ENCODE results near the gene SYT7. TPM values are rescaled to one million over a fixed set of nuclear protein-coding genes. Genes with fewer than 3 reads are reported as not detected.

Gene SYT7
- total RNA-seq, 1 donor from 2014 or later, result 7.6 TPM

DNA sequence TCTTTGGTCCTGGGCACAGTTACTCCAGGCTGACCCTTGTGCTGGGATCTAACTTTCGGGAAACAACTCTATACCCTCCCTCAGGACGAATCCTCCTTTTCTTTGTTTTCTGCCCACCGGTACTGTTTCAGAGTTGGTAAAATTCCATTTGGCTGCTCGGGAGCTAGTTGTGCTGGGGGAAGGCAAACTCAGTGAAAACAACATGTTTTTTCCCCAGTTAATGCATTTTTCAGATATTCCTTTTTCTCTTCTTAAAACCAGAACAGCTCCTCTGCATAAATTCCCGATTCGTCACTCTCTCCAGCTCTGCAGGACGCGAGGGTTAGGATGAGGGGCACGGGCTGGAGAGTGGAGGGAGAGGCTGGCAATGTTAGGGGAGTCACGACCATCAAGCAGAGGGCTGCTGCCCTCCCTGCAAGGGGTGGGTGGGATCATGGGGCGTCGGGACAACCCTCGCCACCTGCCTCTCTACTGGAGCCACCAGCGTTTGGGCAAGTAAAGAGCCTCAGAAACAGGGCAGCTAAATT lies 41.0 kb downstream of the SYT7 start:
- Mint-ChIP-seq H3K9me3 (no peaks in the 10 kb centered on the region), H3K27me3 (ENCODE audit: low read depth) (no peaks in the 10 kb centered on the region), H3K36me3 (no peaks in the 10 kb centered on the region), H3K4me3 (no peak overlapping the region), H3K4me1 (peaks cover 26% of the 10 kb centered on the region), H3K27ac (no peak overlapping the region)
- DNase-seq (ENCODE audit: low spot score in 2 of 2, unreplicated experiment in 2 of 2), result no peak
- TF ChIP-seq, protein P1, sequence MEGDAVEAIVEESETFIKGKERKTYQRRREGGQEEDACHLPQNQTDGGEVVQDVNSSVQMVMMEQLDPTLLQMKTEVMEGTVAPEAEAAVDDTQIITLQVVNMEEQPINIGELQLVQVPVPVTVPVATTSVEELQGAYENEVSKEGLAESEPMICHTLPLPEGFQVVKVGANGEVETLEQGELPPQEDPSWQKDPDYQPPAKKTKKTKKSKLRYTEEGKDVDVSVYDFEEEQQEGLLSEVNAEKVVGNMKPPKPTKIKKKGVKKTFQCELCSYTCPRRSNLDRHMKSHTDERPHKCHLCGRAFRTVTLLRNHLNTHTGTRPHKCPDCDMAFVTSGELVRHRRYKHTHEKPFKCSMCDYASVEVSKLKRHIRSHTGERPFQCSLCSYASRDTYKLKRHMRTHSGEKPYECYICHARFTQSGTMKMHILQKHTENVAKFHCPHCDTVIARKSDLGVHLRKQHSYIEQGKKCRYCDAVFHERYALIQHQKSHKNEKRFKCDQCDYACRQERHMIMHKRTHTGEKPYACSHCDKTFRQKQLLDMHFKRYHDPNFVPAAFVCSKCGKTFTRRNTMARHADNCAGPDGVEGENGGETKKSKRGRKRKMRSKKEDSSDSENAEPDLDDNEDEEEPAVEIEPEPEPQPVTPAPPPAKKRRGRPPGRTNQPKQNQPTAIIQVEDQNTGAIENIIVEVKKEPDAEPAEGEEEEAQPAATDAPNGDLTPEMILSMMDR (IDR thresholded peaks at IDR 0.05; ENCODE audit: unreplicated experiment), result no peak

DNA sequence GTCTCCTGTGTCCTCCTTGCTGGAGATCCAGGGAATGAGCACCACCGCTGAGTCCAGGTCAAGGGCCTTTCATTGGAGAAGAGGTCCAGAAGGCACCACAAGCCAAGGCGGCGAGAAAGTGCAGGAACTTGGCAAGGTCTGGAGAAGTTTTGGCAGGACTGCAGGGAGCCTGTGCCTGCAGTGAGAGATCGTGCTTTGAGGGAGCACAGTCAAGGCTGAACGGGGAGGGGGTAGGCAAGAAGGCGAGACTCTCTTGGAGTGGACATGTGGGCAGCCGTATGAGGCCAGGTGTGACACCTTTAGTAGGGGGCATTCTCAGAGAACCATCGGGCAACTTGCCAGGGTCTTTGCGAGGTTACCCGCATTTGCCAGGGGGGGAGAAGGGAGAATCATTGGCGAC lies 41.9 kb downstream of the SYT7 start:
- no peak overlapping the region for H3K27ac Mint-ChIP-seq
- no peak overlapping the region for H3K4me3 Mint-ChIP-seq

DNA sequence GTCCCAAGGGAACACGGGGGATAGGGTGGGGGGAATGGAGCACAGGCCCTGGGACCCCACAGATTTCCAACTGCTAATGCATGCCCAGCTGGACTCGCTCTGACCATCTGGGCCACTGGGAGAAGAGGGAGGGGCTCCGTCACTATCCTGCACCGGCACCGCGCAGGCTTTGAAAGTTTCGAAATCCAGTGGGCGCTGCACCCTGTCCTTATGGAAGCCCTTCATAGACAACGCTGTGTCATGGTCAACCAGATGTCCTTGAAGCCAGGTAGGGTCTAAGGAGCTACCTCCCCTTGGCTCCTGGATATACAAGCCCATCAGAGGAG lies 42.3 kb downstream of the SYT7 start:
- no peak for DNase-seq (ENCODE audit: low spot score in 2 of 2, unreplicated experiment in 2 of 2)
- Mint-ChIP-seq H3K36me3 (no peaks in the 10 kb centered on the region), H3K27me3 (ENCODE audit: low read depth) (no peaks in the 10 kb centered on the region), H3K9me3 (no peaks in the 10 kb centered on the region), H3K4me3 (no peak overlapping the region), H3K27ac (no peak overlapping the region), H3K4me1 (peaks cover 26% of the 10 kb centered on the region)
- TF ChIP-seq, protein P1 (IDR thresholded peaks at IDR 0.05; ENCODE audit: unreplicated experiment), result no peak

More for the DNA sequence above, 41.9 kb downstream of the SYT7 start:
- Mint-ChIP-seq H3K27me3 (ENCODE audit: low read depth) (no peaks in the 10 kb centered on the region), H3K9me3 (no peaks in the 10 kb centered on the region), H3K4me1 (peaks cover 26% of the 10 kb centered on the region), H3K36me3 (no peaks in the 10 kb centered on the region)
- TF ChIP-seq, protein P1 (IDR thresholded peaks at IDR 0.05; ENCODE audit: unreplicated experiment), result no peak
- DNase-seq (ENCODE audit: low spot score in 2 of 2, unreplicated experiment in 2 of 2), result no peak

DNA sequence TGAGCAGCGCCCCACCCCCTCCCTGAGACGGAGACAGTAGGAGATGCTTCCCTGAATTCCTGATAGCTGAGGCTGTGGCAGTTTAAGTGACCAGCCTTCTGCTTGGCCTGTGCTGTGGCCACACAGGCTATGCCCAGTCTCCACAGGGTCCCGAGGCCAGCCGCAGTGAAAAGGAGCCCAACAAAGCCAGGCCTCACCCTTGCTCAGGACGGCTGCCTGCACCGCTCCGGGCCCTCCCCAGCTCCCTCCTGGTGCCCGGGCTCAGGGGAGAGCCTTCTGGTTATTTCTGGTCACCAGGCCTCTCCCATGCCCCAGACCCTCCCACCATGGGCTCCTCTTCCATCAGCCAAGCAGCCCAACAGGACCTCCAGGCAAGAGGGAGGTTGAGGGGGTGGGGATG lies 43.5 kb downstream of the SYT7 start:
- H3K4me3 Mint-ChIP-seq, result no peak overlapping the region
- no peaks in the 10 kb centered on the region for H3K9me3 Mint-ChIP-seq
- DNase-seq (ENCODE audit: low spot score in 2 of 2, unreplicated experiment in 2 of 2), result no peak
- H3K27ac Mint-ChIP-seq, result no peak overlapping the region
- no peaks in the 10 kb centered on the region for H3K27me3 Mint-ChIP-seq (ENCODE audit: low read depth)
- H3K36me3 Mint-ChIP-seq, result no peaks in the 10 kb centered on the region
- H3K4me1 Mint-ChIP-seq, result peaks cover 25% of the 10 kb centered on the region
- TF ChIP-seq, protein P1 (IDR thresholded peaks at IDR 0.05; ENCODE audit: unreplicated experiment), result no peak

DNA sequence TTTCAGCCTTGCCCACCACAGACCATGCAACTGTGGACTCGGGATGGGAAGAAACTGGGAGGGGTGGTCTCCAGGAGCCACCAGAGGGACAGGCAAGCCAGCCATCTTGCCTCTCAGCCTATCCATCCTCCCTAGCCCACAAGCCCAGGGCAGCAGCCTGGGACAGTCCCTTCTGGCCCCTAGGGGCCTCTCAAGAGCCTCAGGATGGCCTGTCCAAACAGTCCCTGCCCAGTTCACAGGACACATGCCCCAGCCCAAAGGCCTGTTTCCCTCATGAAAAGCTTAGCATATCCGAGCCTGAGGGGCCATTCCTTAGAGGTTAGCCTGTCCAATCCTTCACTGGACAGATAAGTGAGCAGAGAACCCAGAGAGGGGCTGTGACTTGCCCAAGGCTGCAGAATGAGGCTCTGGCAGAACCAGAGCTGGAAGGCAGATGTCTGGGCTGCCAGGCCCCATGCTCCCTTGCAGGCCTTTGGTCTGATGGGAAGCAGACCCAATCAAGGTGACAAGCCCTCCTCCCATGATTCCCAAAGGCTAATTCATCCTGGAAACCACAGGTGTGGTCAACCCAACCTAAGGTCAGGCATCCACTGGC lies 44.1 kb downstream of the SYT7 start:
- Mint-ChIP-seq H3K27ac (no peak overlapping the region), H3K4me3 (no peak overlapping the region), H3K27me3 (ENCODE audit: low read depth) (no peaks in the 10 kb centered on the region), H3K4me1 (peaks cover 22% of the 10 kb centered on the region), H3K36me3 (no peaks in the 10 kb centered on the region), H3K9me3 (no peaks in the 10 kb centered on the region)
- DNase-seq (ENCODE audit: low spot score in 2 of 2, unreplicated experiment in 2 of 2), result no peak
- TF ChIP-seq, protein P1 (IDR thresholded peaks at IDR 0.05; ENCODE audit: unreplicated experiment), result no peak

All from mesothelial cell of epicardium (in vitro differentiated cells).